Activated naive CD4-positive, alpha-beta T cell treated with anti-CD3 and anti-CD28 coated beads for 36 hours (primary cell): ENCODE data around the gene GBX2. TPM values are rescaled to one million over a fixed set of nuclear protein-coding genes. Genes with fewer than 3 reads are reported as not detected.

Source experiments
- CTCF ChIA-PET: fragments of 350-600 bp; sonication (Branson Sonifier 250); formaldehyde crosslinking; loops from one replicate; lab custom pipeline; 2021; ENCODE audit warnings: antibody characterized with exemption; lab: Charles Lee
- DNase-seq: peaks from one replicate; pipeline ENCODE4 v3.0.0-alpha.2; 2020
- H3K27ac Mint-ChIP-seq: one replicate; pipeline ENCODE4 v1.8.0; 2021; ENCODE audit warnings: mild to moderate bottlenecking, mixed read lengths
- H3K27me3 Mint-ChIP-seq: one replicate; pipeline ENCODE4 v1.8.0; 2021; ENCODE audit warnings: low read depth, mixed read lengths
- H3K36me3 Mint-ChIP-seq: one replicate; pipeline ENCODE4 v1.8.0; 2021; ENCODE audit warnings: low read depth, mixed read lengths
- H3K4me1 Mint-ChIP-seq: one replicate; pipeline ENCODE4 v1.8.0; 2021; ENCODE audit warnings: low read depth, mixed read lengths
- H3K4me3 Mint-ChIP-seq: one replicate; pipeline ENCODE4 v1.8.0; 2021; ENCODE audit warnings: mild to moderate bottlenecking, moderate library complexity, mixed read lengths
- H3K9me3 Mint-ChIP-seq: one replicate; pipeline ENCODE4 v1.8.0; 2021; ENCODE audit warnings: mixed read lengths
- intact Hi-C: fragments of 100-400 bp; cut with micrococcal nuclease; formaldehyde crosslinking; loops from one replicate; pipeline ENCODE4 v1.15.1; 2023
- total RNA-seq, 2 experiments: library from RNA; stranded (reverse); gene quantifications; one replicate each; pipeline ENCODE4 v1.2.3, GENCODE V29; 2021

The GBX2 gene
- total RNA-seq, 2 experiments from 2014 or later = not detected

GRCh38 chr2:236164925-236165841, 3.0 kb downstream of the GBX2 start:
- CTCF ChIA-PET = no interaction called here
- Mint-ChIP-seq H3K27ac (no peak overlapping the region), H3K36me3 (no peaks in the 10 kb centered on the region), H3K4me3 (no peak overlapping the region), H3K4me1 (peaks cover 13% of the 10 kb centered on the region), H3K9me3 (no peaks in the 10 kb centered on the region), H3K27me3 (peaks cover 61% of the 10 kb centered on the region)
- DNase-seq = no peak
- intact Hi-C loops = no loop called here

- peaks cover 53% of the 10 kb centered on the region for H3K27me3 Mint-ChIP-seq
- no peak overlapping the region for H3K4me3 Mint-ChIP-seq
- no peaks in the 10 kb centered on the region for H3K36me3 Mint-ChIP-seq
These were observed 3.8 kb downstream of the GBX2 start for GRCh38 chr2:236164201-236164924.

GRCh38 chr2:236163471-236164200, 4.5 kb downstream of the GBX2 start:
- CTCF ChIA-PET = no interaction called here
- DNase-seq = no peak
- Mint-ChIP-seq H3K27me3 (peaks cover 50% of the 10 kb centered on the region), H3K27ac (no peak overlapping the region), H3K9me3 (no peaks in the 10 kb centered on the region), H3K36me3 (no peaks in the 10 kb centered on the region), H3K4me1 (peaks cover 11% of the 10 kb centered on the region), H3K4me3 (no peak overlapping the region)
- intact Hi-C loops = no loop called here

More at GRCh38 chr2:236164201-236164924, 3.8 kb downstream of the GBX2 start:
- H3K9me3 Mint-ChIP-seq = no peaks in the 10 kb centered on the region
- CTCF ChIA-PET = no interaction called here
- intact Hi-C loops = no loop called here
- DNase-seq = no peak
- H3K4me1 Mint-ChIP-seq = peaks cover 13% of the 10 kb centered on the region
- no peak overlapping the region for H3K27ac Mint-ChIP-seq

GRCh38 chr2:236162882-236163470, 5.2 kb downstream of the GBX2 start:
- Mint-ChIP-seq H3K4me3 (no peak overlapping the region), H3K9me3 (no peaks in the 10 kb centered on the region), H3K4me1 (peaks cover 11% of the 10 kb centered on the region), H3K36me3 (no peaks in the 10 kb centered on the region), H3K27me3 (peaks cover 55% of the 10 kb centered on the region), H3K27ac (no peak overlapping the region)
- intact Hi-C loops = no loop called here
- CTCF ChIA-PET = interaction anchor here (0.7 to 1.2 kb wide), 2 partner anchors 15 to 384 kb away, joined by 3 read pairs; no protein-coding TSS in a partner anchor
- DNase-seq = no peak

GRCh38 chr2:236162031-236162845, 5.9 kb downstream of the GBX2 start:
- Mint-ChIP-seq H3K27ac (no peak overlapping the region), H3K4me3 (no peak overlapping the region)
- intact Hi-C loops = no loop called here

GRCh38 chr2:236161531-236161930, 6.7 kb downstream of the GBX2 start:
- no peak for DNase-seq
- Mint-ChIP-seq H3K27ac (no peak overlapping the region), H3K4me1 (peaks cover 6% of the 10 kb centered on the region), H3K4me3 (no peak overlapping the region), H3K36me3 (no peaks in the 10 kb centered on the region), H3K27me3 (peaks cover 64% of the 10 kb centered on the region), H3K9me3 (no peaks in the 10 kb centered on the region)
- CTCF ChIA-PET = no interaction called here
- intact Hi-C loops = no loop called here

More at GRCh38 chr2:236162031-236162845, 5.9 kb downstream of the GBX2 start:
- Mint-ChIP-seq H3K9me3 (no peaks in the 10 kb centered on the region), H3K4me1 (peaks cover 11% of the 10 kb centered on the region), H3K27me3 (peaks cover 63% of the 10 kb centered on the region), H3K36me3 (no peaks in the 10 kb centered on the region)
- no peak for DNase-seq
- CTCF ChIA-PET = interaction anchor here (0.7 to 1.2 kb wide), 2 partner anchors 15 to 383 kb away, joined by 3 read pairs; no protein-coding TSS in a partner anchor

- Mint-ChIP-seq H3K4me1 (peaks cover 2% of the 10 kb centered on the region), H3K27me3 (peaks cover 61% of the 10 kb centered on the region), H3K36me3 (no peaks in the 10 kb centered on the region), H3K9me3 (no peaks in the 10 kb centered on the region), H3K27ac (no peak overlapping the region), H3K4me3 (no peak overlapping the region)
- intact Hi-C loops = no loop called here
- CTCF ChIA-PET = no interaction called here
- no peak for DNase-seq
These were observed 7.1 kb downstream of the GBX2 start for GRCh38 chr2:236161082-236161462.

GRCh38 chr2:236160366-236161081, 7.7 kb downstream of the GBX2 start:
- DNase-seq = no peak
- intact Hi-C loops = no loop called here
- CTCF ChIA-PET = interaction anchor here (1.0 kb wide), 1 partner anchor 16 kb away, joined by 3 read pairs; no protein-coding TSS in a partner anchor
- Mint-ChIP-seq H3K4me1 (peaks cover 1% of the 10 kb centered on the region), H3K4me3 (no peak overlapping the region), H3K36me3 (no peaks in the 10 kb centered on the region), H3K27me3 (peaks cover 56% of the 10 kb centered on the region), H3K27ac (no peak overlapping the region), H3K9me3 (no peaks in the 10 kb centered on the region)

GRCh38 chr2:236159778-236160170, 8.4 kb downstream of the GBX2 start:
- Mint-ChIP-seq H3K27ac (no peak overlapping the region), H3K27me3 (peaks cover 51% of the 10 kb centered on the region), H3K9me3 (no peaks in the 10 kb centered on the region), H3K36me3 (no peaks in the 10 kb centered on the region), H3K4me3 (no peak overlapping the region), H3K4me1 (peaks cover 1% of the 10 kb centered on the region)
- no peak for DNase-seq
- intact Hi-C loops = no loop called here
- CTCF ChIA-PET = interaction anchor here (1.0 kb wide), 1 partner anchor 16 kb away, joined by 3 read pairs; no protein-coding TSS in a partner anchor

GRCh38 chr2:236158969-236159777, 9.0 kb downstream of the GBX2 start:
- Mint-ChIP-seq H3K4me3 (no peak overlapping the region), H3K36me3 (no peaks in the 10 kb centered on the region), H3K27ac (no peak overlapping the region), H3K9me3 (peaks cover 4% of the 10 kb centered on the region), H3K4me1 (no peaks in the 10 kb centered on the region), H3K27me3 (peaks cover 53% of the 10 kb centered on the region)
- CTCF ChIA-PET = no interaction called here
- intact Hi-C loops = no loop called here
- DNase-seq = no peak
